Activated naive CD4-positive, alpha-beta T cell treated with anti-CD3 and anti-CD28 coated beads, Interleukin-2, amount 50 U/mL, for 24 hours (primary cell): ENCODE data around the gene STARD5.

Source experiments
- H3K27ac Mint-ChIP-seq: one replicate; pipeline ENCODE4 v1.8.0; 2021; ENCODE audit warnings: mild to moderate bottlenecking, mixed read lengths
- H3K27me3 Mint-ChIP-seq: one replicate; pipeline ENCODE4 v1.8.0; 2021; ENCODE audit warnings: mixed read lengths
- H3K36me3 Mint-ChIP-seq: one replicate; pipeline ENCODE4 v1.8.0; 2021; ENCODE audit warnings: mixed read lengths
- H3K4me1 Mint-ChIP-seq: one replicate; pipeline ENCODE4 v1.8.0; 2021; ENCODE audit warnings: mixed read lengths
- H3K4me3 Mint-ChIP-seq: one replicate; pipeline ENCODE4 v1.8.0; 2021; ENCODE audit warnings: mild to moderate bottlenecking, mixed read lengths
- H3K9me3 Mint-ChIP-seq: one replicate; pipeline ENCODE4 v1.8.0; 2021; ENCODE audit warnings: mixed read lengths

Gene STARD5

GRCh38 chr15:81308260-81308659 lies 15.7 kb downstream of the STARD5 start:
- Mint-ChIP-seq H3K27ac (peak overlapping the region; percentile 65), H3K36me3 (peaks cover 43% of the 10 kb centered on the region), H3K9me3 (no peaks in the 10 kb centered on the region), H3K4me1 (peaks cover 88% of the 10 kb centered on the region), H3K27me3 (no peaks in the 10 kb centered on the region), H3K4me3 (no peak overlapping the region)

DNA sequence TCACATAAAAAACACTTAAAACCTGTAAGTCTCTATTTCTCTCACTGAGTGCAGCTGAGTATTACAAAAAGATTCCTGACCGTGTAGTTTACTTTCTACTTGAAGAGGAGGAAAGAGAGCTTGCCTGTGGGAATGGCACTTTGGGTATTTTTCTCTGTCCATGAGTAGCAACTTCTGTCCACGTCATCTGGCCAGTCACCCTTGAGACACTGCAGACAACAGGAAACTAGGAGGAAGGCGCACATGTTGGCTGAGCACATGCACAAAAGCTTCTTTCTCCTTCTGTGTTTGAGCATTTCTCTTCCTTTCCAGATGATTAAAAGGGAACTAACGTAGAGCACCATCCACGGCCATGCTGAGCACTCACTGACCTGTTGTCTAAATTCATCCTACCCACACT lies 19.7 kb downstream of the STARD5 start:
- Mint-ChIP-seq H3K27ac (peak overlapping the region; percentile 88), H3K27me3 (no peaks in the 10 kb centered on the region), H3K9me3 (no peaks in the 10 kb centered on the region), H3K36me3 (peaks cover 43% of the 10 kb centered on the region), H3K4me3 (peak overlapping the region; percentile 95), H3K4me1 (peaks cover 83% of the 10 kb centered on the region)

DNA sequence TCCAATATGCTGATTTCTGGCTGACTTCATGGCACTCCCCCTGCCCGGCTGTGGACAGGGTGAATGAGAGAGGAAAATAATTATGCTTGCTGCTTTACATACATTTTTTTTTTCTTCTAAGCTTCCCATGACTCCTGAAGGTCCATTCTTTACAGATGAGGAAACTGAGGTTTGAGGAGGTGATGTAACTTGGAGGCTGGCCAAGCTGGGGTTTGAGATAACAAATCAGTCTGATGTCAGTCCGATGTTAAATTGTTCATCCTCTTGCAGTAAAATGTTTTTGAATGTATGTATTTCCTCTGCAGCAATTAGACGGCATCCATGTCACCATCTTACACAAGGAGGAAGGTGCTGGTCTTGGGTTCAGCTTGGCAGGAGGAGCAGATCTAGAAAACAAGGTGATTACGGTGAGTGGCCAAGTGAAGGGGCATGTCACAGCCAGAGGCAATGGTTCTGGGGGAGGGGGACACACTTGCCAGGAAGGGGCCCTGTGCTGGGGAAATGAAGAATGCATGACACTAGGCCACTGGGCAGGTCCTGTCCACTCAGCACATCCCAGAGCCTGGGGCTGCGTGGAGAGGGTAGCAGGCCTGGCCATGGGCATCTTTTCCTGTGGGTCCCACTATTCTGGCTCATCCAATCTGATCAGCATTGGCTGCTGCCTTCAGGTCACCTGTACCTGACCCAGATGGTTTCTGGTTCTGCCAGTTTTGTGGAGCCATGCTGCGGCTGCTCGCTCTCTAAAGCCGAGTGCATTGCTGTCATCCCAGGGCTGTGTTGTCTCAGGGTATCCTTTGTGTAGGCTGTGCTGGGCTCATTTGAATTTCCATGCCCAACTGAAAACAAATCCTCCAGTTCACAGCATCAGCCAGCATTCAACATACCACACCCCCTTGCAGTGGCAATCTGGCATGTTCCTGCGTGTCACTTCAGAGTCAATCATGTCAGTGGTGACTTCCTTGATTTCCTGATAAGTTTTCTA lies 20.4 kb downstream of the STARD5 start:
- Mint-ChIP-seq H3K27me3 (no peaks in the 10 kb centered on the region), H3K27ac (peak overlapping the region; percentile 96), H3K36me3 (peaks cover 40% of the 10 kb centered on the region), H3K9me3 (no peaks in the 10 kb centered on the region), H3K4me1 (peaks cover 84% of the 10 kb centered on the region), H3K4me3 (peak overlapping the region; percentile 95)

- H3K27ac Mint-ChIP-seq: peak overlapping the region; percentile 68
- no peaks in the 10 kb centered on the region for H3K9me3 Mint-ChIP-seq
- peaks cover 40% of the 10 kb centered on the region for H3K36me3 Mint-ChIP-seq
- peaks cover 90% of the 10 kb centered on the region for H3K4me1 Mint-ChIP-seq
- peak overlapping the region; percentile 95 for H3K4me3 Mint-ChIP-seq
- H3K27me3 Mint-ChIP-seq: no peaks in the 10 kb centered on the region
Measured at GRCh38 chr15:81302701-81303109, 21.2 kb downstream of the STARD5 start.

DNA sequence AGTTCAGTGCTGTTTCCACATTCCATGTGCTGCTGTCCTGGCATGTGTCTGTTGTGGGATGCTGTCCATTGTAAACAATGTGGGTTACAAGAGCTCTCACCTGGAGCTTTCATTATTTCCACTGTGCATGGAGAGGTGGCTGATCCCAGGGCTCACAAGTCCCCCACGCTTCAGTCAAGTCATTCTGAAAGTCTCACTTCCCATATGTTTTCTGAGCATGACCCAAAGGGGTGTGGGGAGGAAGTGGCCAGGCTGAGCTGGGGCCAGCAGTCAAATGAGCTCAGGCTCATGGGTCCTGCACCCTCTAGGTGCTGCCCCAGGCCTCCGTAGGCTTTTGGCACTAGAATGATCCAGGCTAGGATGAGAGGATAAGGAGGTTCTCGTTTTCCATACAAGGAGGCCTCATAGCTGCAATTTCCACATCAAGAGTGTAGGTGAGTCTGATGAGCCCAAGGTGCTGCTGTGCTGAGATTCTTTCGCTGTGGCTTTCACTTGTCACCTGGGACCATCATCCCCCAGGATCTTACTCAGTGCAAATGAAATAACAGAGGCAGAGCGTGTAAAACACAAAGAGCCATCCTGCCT lies 22.0 kb downstream of the STARD5 start:
- Mint-ChIP-seq H3K36me3 (peaks cover 38% of the 10 kb centered on the region), H3K4me3 (peak overlapping the region; percentile 95), H3K9me3 (no peaks in the 10 kb centered on the region), H3K27ac (peak overlapping the region; percentile 88), H3K27me3 (no peaks in the 10 kb centered on the region), H3K4me1 (peaks cover 90% of the 10 kb centered on the region)

DNA sequence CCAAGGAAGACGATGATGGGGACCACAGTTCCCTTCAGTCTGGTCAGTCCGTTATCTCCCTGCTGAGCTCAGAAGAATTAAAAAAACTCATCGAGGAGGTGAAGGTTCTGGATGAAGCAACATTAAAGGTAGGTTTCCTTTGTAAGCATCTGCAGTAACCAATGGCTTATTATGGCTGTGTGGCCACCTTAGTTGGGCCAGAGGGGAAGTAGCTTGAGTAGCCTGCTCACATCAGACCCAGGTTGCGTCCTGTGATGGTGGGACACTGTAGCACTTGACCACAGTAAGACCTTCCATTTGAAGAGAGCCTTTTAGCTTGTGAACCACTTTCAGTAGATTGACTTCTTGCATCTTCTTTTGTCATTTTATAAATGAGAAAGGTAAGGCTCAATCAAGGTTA lies 22.6 kb downstream of the STARD5 start:
- peak overlapping the region; percentile 88 for H3K27ac Mint-ChIP-seq
- H3K4me3 Mint-ChIP-seq: peak overlapping the region; percentile 95
- no peaks in the 10 kb centered on the region for H3K9me3 Mint-ChIP-seq
- H3K4me1 Mint-ChIP-seq: peaks cover 90% of the 10 kb centered on the region
- H3K27me3 Mint-ChIP-seq: no peaks in the 10 kb centered on the region
- peaks cover 36% of the 10 kb centered on the region for H3K36me3 Mint-ChIP-seq

DNA sequence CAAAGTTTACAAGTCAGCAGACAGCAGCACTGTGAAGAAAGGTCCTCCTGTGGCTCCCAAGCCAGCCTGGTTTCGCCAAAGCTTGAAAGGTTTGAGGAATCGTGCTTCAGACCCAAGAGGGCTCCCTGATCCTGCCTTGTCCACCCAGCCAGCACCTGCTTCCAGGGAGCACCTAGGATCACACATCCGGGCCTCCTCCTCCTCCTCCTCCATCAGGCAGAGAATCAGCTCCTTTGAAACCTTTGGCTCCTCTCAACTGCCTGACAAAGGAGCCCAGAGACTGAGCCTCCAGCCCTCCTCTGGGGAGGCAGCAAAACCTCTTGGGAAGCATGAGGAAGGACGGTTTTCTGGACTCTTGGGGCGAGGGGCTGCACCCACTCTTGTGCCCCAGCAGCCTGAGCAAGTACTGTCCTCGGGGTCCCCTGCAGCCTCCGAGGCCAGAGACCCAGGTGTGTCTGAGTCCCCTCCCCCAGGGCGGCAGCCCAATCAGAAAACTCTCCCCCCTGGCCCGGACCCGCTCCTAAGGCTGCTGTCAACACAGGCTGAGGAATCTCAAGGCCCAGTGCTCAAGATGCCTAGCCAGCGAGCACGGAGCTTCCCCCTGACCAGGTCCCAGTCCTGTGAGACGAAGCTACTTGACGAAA lies 24.2 kb downstream of the STARD5 start:
- Mint-ChIP-seq H3K4me1 (peaks cover 91% of the 10 kb centered on the region), H3K27me3 (no peaks in the 10 kb centered on the region), H3K36me3 (peaks cover 27% of the 10 kb centered on the region), H3K4me3 (peak overlapping the region; percentile 95), H3K27ac (peak overlapping the region; percentile 99), H3K9me3 (no peaks in the 10 kb centered on the region)

GRCh38 chr15:81299156-81299555 lies 24.8 kb downstream of the STARD5 start:
- H3K9me3 Mint-ChIP-seq: no peaks in the 10 kb centered on the region
- H3K27ac Mint-ChIP-seq: peak overlapping the region; percentile 99
- H3K27me3 Mint-ChIP-seq: no peaks in the 10 kb centered on the region
- H3K4me3 Mint-ChIP-seq: peak overlapping the region; percentile 95
- peaks cover 26% of the 10 kb centered on the region for H3K36me3 Mint-ChIP-seq
- H3K4me1 Mint-ChIP-seq: peaks cover 91% of the 10 kb centered on the region

GRCh38 chr15:81298611-81299010 lies 25.3 kb downstream of the STARD5 start:
- peaks cover 91% of the 10 kb centered on the region for H3K4me1 Mint-ChIP-seq

GRCh38 chr15:81297603-81298575 lies 26.1 kb downstream of the STARD5 start:
- H3K27me3 Mint-ChIP-seq: no peaks in the 10 kb centered on the region
- H3K4me1 Mint-ChIP-seq: peaks cover 91% of the 10 kb centered on the region
- peaks cover 18% of the 10 kb centered on the region for H3K36me3 Mint-ChIP-seq

More at GRCh38 chr15:81298611-81299010, 25.3 kb downstream of the STARD5 start:
- H3K36me3 Mint-ChIP-seq: peaks cover 22% of the 10 kb centered on the region
- no peaks in the 10 kb centered on the region for H3K9me3 Mint-ChIP-seq
- H3K4me3 Mint-ChIP-seq: peak overlapping the region; percentile 95
- H3K27me3 Mint-ChIP-seq: no peaks in the 10 kb centered on the region
- peak overlapping the region; percentile 99 for H3K27ac Mint-ChIP-seq

GRCh38 chr15:81297147-81297572 lies 26.8 kb downstream of the STARD5 start:
- H3K36me3 Mint-ChIP-seq: peaks cover 13% of the 10 kb centered on the region
- peaks cover 91% of the 10 kb centered on the region for H3K4me1 Mint-ChIP-seq
- no peaks in the 10 kb centered on the region for H3K27me3 Mint-ChIP-seq
- peak overlapping the region; percentile 99 for H3K27ac Mint-ChIP-seq
- H3K4me3 Mint-ChIP-seq: peak overlapping the region; percentile 95
- no peaks in the 10 kb centered on the region for H3K9me3 Mint-ChIP-seq

More at GRCh38 chr15:81297603-81298575, 26.1 kb downstream of the STARD5 start:
- H3K27ac Mint-ChIP-seq: peak overlapping the region; percentile 99
- no peaks in the 10 kb centered on the region for H3K9me3 Mint-ChIP-seq
- peak overlapping the region; percentile 95 for H3K4me3 Mint-ChIP-seq

- peaks cover 91% of the 10 kb centered on the region for H3K4me1 Mint-ChIP-seq
- H3K27ac Mint-ChIP-seq: peak overlapping the region; percentile 99
- peaks cover 8% of the 10 kb centered on the region for H3K36me3 Mint-ChIP-seq
- no peaks in the 10 kb centered on the region for H3K27me3 Mint-ChIP-seq
- peak overlapping the region; percentile 95 for H3K4me3 Mint-ChIP-seq
- no peaks in the 10 kb centered on the region for H3K9me3 Mint-ChIP-seq
Measured at GRCh38 chr15:81296673-81297072, 27.3 kb downstream of the STARD5 start.

DNA sequence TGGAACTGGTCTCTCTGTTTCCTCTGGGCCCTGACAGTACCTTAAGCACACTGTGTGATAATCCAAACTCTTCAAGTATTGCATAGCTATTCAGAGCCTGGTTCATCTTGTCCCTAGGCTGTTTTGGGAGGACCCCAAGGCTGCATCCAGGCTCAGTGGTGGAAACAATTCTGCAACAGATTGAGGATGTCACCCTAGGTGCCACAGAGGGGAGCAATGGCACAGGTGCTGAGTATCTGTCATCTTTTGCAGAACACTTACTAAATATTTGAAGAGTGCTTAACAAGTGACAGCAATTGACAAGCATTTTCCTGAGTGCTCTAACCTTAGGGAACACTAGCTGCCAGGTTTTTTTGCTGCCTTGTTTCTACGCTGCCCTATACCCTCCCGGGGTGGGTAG lies 27.8 kb downstream of the STARD5 start:
- H3K4me1 Mint-ChIP-seq: peaks cover 91% of the 10 kb centered on the region

GRCh38 chr15:81295486-81296121 lies 28.3 kb downstream of the STARD5 start:
- H3K36me3 Mint-ChIP-seq: peaks cover 5% of the 10 kb centered on the region
- no peaks in the 10 kb centered on the region for H3K27me3 Mint-ChIP-seq
- H3K9me3 Mint-ChIP-seq: no peaks in the 10 kb centered on the region
- peaks cover 89% of the 10 kb centered on the region for H3K4me1 Mint-ChIP-seq
- peak overlapping the region; percentile 99 for H3K27ac Mint-ChIP-seq
- H3K4me3 Mint-ChIP-seq: peak overlapping the region; percentile 95

More for the DNA sequence above, 27.8 kb downstream of the STARD5 start:
- H3K4me3 Mint-ChIP-seq: peak overlapping the region; percentile 95
- peak overlapping the region; percentile 99 for H3K27ac Mint-ChIP-seq
- no peaks in the 10 kb centered on the region for H3K27me3 Mint-ChIP-seq
- H3K36me3 Mint-ChIP-seq: peaks cover 7% of the 10 kb centered on the region
- no peaks in the 10 kb centered on the region for H3K9me3 Mint-ChIP-seq
